Body of pancreas (tissue), 4 donors: Measurements from ENCODE around the gene CPD.

ENCODE experiments used
- CTCF ChIP-seq, 7 experiments: fragments of 450-650 bp in 4 of 7; fragments of 200-600 bp in 3 of 7; sonication (generic) in 3 of 7; IDR thresholded peaks; one replicate each; pipeline ENCODE4 v1.5.1; 2016 to 2019; ENCODE audit warnings: antibody characterized with exemption in 7 of 7
- POLR2A ChIP-seq, 3 donors: fragments of 450-650 bp; IDR thresholded peaks; one replicate each; pipeline ENCODE4 v1.6.1; 2016; ENCODE audit warnings: antibody characterized with exemption in 3 of 3, mild to moderate bottlenecking in 2 of 3

GRCh38 chr17:30389756-30390300 lies 11.1 kb downstream of the CPD start:
- TF ChIP-seq CTCF (IDR thresholded peaks at IDR 0.05) (no peak), POLR2A (IDR thresholded peaks at IDR 0.05) (no peak)
